KMS-11 (cell line): Measurements from ENCODE around the gene STPG2.

Experiments
- H2AFZ ChIP-seq: fragments of 200-600 bp; sonication (generic); 2 replicates; pipeline ENCODE4 v1.6.1; 2016; ENCODE audit warnings: antibody characterized with exemption, mixed run types, low read depth
- H3K27ac ChIP-seq: fragments of 200-600 bp; sonication (generic); 2 replicates; pipeline ENCODE4 v1.6.1; 2016; ENCODE audit warnings: mild to moderate bottlenecking, mixed run types
- H3K27me3 ChIP-seq: fragments of 200-600 bp; sonication (generic); 2 replicates; pipeline ENCODE4 v1.6.1; 2017; ENCODE audit warnings: mild to moderate bottlenecking, low read depth, mixed run types, moderate library complexity; ENCODE audit not compliant: insufficient read depth
- H3K36me3 ChIP-seq: fragments of 200-600 bp; sonication (generic); 2 replicates; pipeline ENCODE4 v1.6.1; 2017; ENCODE audit warnings: mild to moderate bottlenecking, mixed run types; ENCODE audit not compliant: insufficient read depth
- H3K4me1 ChIP-seq: fragments of 200-600 bp; sonication (generic); 2 replicates; pipeline ENCODE4 v1.6.1; 2016; ENCODE audit warnings: mild to moderate bottlenecking, low read depth, mixed run types; ENCODE audit not compliant: poor library complexity, severe bottlenecking
- H3K4me2 ChIP-seq: fragments of 200-600 bp; sonication (generic); 2 replicates; pipeline ENCODE4 v1.7.0; 2016; ENCODE audit warnings: mild to moderate bottlenecking, mixed run types
- H3K4me3 ChIP-seq: fragments of 200-600 bp; sonication (generic); IDR thresholded peaks from 2 replicates; pipeline ENCODE4 v1.6.1; 2017; ENCODE audit warnings: low read depth, low read length, mixed read lengths; ENCODE audit not compliant: insufficient read depth
- H3K79me2 ChIP-seq: fragments of 200-600 bp; sonication (generic); 2 replicates; pipeline ENCODE4 v1.6.1; 2016; ENCODE audit warnings: low read depth, mixed run types; ENCODE audit not compliant: insufficient read depth
- H3K9ac ChIP-seq: fragments of 200-600 bp; sonication (generic); 2 replicates; pipeline ENCODE4 v1.6.1; 2016; ENCODE audit warnings: mild to moderate bottlenecking, mixed run types
- H4K20me1 ChIP-seq: fragments of 200-600 bp; sonication (generic); 2 replicates; pipeline ENCODE4 v1.6.1; 2016; ENCODE audit warnings: mild to moderate bottlenecking, mixed run types; ENCODE audit not compliant: insufficient read depth
- CTCF ChIP-seq: fragments of 200-600 bp; sonication (generic); conservative IDR thresholded peaks from 2 replicates; pipeline ENCODE4 v1.6.1; 2017; ENCODE audit warnings: low read depth, mild to moderate bottlenecking, antibody characterized with exemption, low read length, moderate library complexity, mixed read lengths

The STPG2 gene

GRCh38 chr4:97866821-97867556, 276.3 kb downstream of the STPG2 start:
- no peaks in the 10 kb centered on the region for H3K4me1 ChIP-seq
- no peak overlapping the region for H3K27ac ChIP-seq
- TF ChIP-seq CTCF, result no peak
- H2AFZ ChIP-seq, result no peak overlapping the region
- H3K9ac ChIP-seq, result no peak overlapping the region
- H3K36me3 ChIP-seq, result no peaks in the 10 kb centered on the region
- no peaks in the 10 kb centered on the region for H3K79me2 ChIP-seq
- H3K4me2 ChIP-seq, result no peak overlapping the region
- H3K27me3 ChIP-seq, result no peaks in the 10 kb centered on the region
- no peaks in the 10 kb centered on the region for H4K20me1 ChIP-seq
- no peak overlapping the region for H3K4me3 ChIP-seq

GRCh38 chr4:97851115-97851514, 292.2 kb downstream of the STPG2 start:
- no peaks in the 10 kb centered on the region for H3K4me1 ChIP-seq
- no peaks in the 10 kb centered on the region for H3K36me3 ChIP-seq
- H4K20me1 ChIP-seq, result no peaks in the 10 kb centered on the region
- H3K9ac ChIP-seq, result no peak overlapping the region
- no peak overlapping the region for H3K4me2 ChIP-seq
- no peaks in the 10 kb centered on the region for H3K27me3 ChIP-seq
- no peak overlapping the region for H3K27ac ChIP-seq
- H3K4me3 ChIP-seq, result no peak overlapping the region
- no peaks in the 10 kb centered on the region for H3K79me2 ChIP-seq
- no peak overlapping the region for H2AFZ ChIP-seq
- no peak for TF ChIP-seq CTCF

GRCh38 chr4:97845758-97846157, 297.5 kb downstream of the STPG2 start:
- no peaks in the 10 kb centered on the region for H3K4me1 ChIP-seq
- no peak overlapping the region for H3K9ac ChIP-seq
- no peaks in the 10 kb centered on the region for H3K27me3 ChIP-seq
- H3K36me3 ChIP-seq, result no peaks in the 10 kb centered on the region
- no peaks in the 10 kb centered on the region for H3K79me2 ChIP-seq
- no peak overlapping the region for H3K27ac ChIP-seq
- H3K4me2 ChIP-seq, result no peak overlapping the region
- H3K4me3 ChIP-seq, result no peak overlapping the region
- TF ChIP-seq CTCF, result no peak
- no peaks in the 10 kb centered on the region for H4K20me1 ChIP-seq
- no peak overlapping the region for H2AFZ ChIP-seq

GRCh38 chr4:97841512-97841911, 301.8 kb downstream of the STPG2 start:
- no peaks in the 10 kb centered on the region for H3K79me2 ChIP-seq
- no peaks in the 10 kb centered on the region for H3K4me1 ChIP-seq

More at GRCh38 chr4:97841512-97841911, 301.8 kb downstream of the STPG2 start:
- no peak for TF ChIP-seq CTCF
- Histone ChIP-seq H3K4me3 (no peak overlapping the region), H3K36me3 (no peaks in the 10 kb centered on the region), H4K20me1 (no peaks in the 10 kb centered on the region), H2AFZ (no peak overlapping the region), H3K4me2 (no peak overlapping the region), H3K27ac (no peak overlapping the region), H3K9ac (no peak overlapping the region), H3K27me3 (no peaks in the 10 kb centered on the region)
